Activated T-helper 1 cell treated with Interleukin-2 at 50 U/mL for 16 hours (primary cell): ENCODE results near the gene PHF5A.

Experiments
- DNase-seq: peaks from one replicate; pipeline ENCODE4 v3.0.0-alpha.2; 2020; ENCODE audit warnings: low read depth

Gene PHF5A

DNA sequence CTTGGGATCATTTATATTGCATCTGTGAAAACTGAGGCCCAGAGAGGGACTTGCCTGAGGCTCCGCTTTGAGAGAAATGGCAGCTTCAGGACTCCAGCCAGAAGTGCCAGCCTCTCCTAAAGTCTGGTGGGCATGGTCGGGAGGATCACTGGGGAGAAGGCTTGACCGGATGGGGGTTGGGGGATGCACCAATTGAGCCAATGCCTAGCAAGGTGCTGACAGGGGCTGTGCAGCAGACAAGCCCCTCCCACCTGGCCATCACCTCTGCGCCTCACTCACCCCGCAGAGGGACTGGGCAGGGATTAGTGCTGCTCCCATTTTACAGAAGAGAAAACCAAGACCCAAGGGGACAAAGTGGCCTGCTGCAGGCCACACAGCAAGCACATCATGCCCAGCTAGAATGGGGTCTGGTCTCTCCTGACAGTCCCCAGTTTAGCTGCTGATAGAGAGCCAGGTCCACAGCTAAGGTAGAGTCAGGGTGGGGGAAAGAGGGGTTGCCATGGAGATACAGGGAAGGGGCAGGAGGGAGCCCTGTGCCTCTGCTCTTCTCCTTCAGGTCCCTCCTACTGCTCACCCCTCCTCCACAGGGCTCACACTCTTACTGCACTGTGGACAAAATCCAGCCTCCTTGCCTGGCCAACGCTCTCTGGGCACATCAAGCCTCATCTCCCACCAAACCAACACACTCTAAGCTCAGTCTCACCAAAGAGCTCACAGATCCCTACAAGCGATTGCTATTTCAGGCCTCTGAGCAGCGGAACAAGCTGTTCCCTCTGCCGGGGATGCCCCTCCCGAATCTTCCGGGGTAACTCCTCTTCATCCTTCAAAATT lies 57.3 kb downstream of the PHF5A start:
- no peak for DNase-seq

DNA sequence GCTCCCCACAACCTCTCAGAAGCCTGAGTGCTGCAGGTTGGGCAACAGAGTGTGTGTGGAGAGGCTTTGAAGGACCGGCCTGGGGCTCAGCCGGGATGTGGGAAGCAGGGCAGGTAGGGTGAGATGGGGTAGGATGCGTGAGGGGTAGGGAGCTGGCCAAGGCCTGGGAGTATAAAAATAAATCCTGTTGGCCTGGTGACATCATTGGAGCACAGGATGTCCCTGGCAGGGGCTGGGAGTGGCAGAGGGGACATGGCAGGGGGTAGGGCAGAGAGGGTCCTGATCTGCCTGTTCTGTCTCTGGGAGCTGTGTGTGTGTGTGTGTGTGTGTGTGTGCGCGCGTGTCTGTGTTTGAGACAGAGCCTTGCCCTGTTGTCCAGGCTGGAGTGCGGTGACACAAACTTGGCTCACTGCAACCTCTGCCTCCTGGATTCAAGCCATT lies 58.2 kb downstream of the PHF5A start:
- DNase-seq, result no peak
